ENCODE results near the gene NFATC2.

NFATC2 gene

DNA sequence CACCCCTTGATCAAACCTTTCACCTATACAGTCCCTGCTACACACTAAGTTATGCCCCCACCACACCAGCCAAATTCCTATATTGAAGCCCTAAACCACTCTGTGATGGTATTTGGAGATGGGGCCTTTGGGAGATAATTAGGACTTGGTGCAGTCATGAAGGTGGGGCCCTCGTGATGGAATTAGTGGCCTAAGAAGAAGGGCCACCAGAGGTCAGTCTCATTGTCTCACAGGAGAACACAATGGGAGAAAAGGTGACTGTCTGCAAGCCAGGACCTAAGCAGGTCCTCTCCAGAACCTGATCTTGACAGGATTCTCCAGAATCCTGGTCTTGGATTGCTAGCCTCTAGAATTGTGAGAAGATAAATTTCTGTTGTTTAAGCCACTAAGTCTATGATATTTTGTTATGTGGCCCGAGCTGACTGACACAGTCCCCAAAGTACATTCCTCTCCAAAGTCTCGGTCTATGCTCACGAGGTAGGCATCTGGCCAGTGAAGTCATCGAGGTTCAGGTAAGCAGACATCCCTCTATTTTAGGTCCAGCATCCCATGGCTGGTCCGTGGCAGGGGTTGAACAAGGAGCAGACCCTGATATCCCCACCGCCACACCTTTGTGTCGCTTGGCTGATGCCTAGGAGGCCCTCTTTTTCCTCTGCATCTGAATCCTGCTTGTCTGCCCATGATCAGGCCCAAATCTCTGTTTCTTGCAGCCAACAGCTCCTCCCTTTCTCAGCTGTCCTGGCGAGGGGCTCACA, 138.9 kb downstream of the NFATC2 start:
- TF ChIP-seq POLR2AphosphoS5 (IDR thresholded peaks at IDR 0.05; ENCODE audit: low read depth, low read length) (no peak), TAF1 (IDR thresholded peaks at IDR 0.05; ENCODE audit: borderline replicate concordance, insufficient read depth, low read length) (no peak), FOXP2 (optimal IDR thresholded peaks at IDR 0.05; ENCODE audit: borderline replicate concordance, extremely low read depth, extremely low read length, insufficient read depth) (no peak), SIN3A (IDR thresholded peaks at IDR 0.05; ENCODE audit: borderline replicate concordance, insufficient read depth, low read length) (no peak)
- TF ChIP-seq, protein P1, sequence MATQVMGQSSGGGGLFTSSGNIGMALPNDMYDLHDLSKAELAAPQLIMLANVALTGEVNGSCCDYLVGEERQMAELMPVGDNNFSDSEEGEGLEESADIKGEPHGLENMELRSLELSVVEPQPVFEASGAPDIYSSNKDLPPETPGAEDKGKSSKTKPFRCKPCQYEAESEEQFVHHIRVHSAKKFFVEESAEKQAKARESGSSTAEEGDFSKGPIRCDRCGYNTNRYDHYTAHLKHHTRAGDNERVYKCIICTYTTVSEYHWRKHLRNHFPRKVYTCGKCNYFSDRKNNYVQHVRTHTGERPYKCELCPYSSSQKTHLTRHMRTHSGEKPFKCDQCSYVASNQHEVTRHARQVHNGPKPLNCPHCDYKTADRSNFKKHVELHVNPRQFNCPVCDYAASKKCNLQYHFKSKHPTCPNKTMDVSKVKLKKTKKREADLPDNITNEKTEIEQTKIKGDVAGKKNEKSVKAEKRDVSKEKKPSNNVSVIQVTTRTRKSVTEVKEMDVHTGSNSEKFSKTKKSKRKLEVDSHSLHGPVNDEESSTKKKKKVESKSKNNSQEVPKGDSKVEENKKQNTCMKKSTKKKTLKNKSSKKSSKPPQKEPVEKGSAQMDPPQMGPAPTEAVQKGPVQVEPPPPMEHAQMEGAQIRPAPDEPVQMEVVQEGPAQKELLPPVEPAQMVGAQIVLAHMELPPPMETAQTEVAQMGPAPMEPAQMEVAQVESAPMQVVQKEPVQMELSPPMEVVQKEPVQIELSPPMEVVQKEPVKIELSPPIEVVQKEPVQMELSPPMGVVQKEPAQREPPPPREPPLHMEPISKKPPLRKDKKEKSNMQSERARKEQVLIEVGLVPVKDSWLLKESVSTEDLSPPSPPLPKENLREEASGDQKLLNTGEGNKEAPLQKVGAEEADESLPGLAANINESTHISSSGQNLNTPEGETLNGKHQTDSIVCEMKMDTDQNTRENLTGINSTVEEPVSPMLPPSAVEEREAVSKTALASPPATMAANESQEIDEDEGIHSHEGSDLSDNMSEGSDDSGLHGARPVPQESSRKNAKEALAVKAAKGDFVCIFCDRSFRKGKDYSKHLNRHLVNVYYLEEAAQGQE (IDR thresholded peaks at IDR 0.05; ENCODE audit: insufficient read depth in 1 of 2, low read depth in 2 of 2, low read length in 2 of 2) = no peak

DNA sequence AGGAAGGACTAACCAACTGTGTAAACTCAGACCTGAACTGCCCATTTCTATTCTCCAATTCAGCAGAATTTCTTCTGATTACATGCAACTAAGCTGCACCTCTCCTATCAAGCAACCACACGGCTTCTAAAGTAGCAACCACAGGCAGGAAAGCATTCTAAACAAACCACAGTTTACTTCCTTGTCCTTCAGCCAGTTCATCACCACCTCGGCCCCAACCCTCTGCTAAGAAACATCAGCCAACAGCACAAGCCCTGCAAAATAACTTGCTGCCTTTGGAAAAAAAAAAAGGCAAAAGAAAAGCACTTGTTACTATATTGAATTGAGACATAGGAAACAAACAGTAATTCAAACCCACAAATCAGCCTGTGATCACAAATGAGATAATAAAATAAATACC, 140.3 kb downstream of the NFATC2 start:
- TF ChIP-seq POLR2AphosphoS5 (IDR thresholded peaks at IDR 0.05; ENCODE audit: low read depth, low read length) (no peak), FOXP2 (optimal IDR thresholded peaks at IDR 0.05; ENCODE audit: borderline replicate concordance, extremely low read depth, extremely low read length, insufficient read depth) (no peak), TAF1 (IDR thresholded peaks at IDR 0.05; ENCODE audit: borderline replicate concordance, insufficient read depth, low read length) (no peak), SIN3A (IDR thresholded peaks at IDR 0.05; ENCODE audit: borderline replicate concordance, insufficient read depth, low read length) (no peak)
- TF ChIP-seq, protein P1 (IDR thresholded peaks at IDR 0.05; ENCODE audit: insufficient read depth in 1 of 2, low read depth in 2 of 2, low read length in 2 of 2) = no peak

DNA sequence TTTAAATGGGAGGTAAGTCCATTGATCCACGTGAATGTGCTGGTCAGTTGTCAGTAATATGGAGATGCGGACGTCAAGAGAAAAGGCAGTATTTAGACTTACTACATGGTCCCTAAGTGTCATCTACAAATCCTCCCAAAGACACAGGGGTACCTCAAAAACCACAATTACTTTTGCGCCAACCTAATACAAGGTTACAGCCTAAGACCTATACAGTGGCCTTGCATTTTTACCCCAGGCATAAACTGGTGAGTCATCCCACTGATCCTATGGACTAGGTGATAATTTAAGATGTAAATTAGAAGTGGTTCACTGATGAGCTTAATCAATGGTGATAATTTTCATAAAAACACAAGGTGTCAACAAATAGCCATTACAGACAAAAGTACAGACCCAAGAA, 141.0 kb downstream of the NFATC2 start:
- TF ChIP-seq SIN3A (IDR thresholded peaks at IDR 0.05; ENCODE audit: borderline replicate concordance, insufficient read depth, low read length) = no peak
- no peak for TF ChIP-seq TAF1 (IDR thresholded peaks at IDR 0.05; ENCODE audit: borderline replicate concordance, insufficient read depth, low read length)
- no peak for TF ChIP-seq FOXP2 (optimal IDR thresholded peaks at IDR 0.05; ENCODE audit: borderline replicate concordance, extremely low read depth, extremely low read length, insufficient read depth)
- TF ChIP-seq, protein P1 (IDR thresholded peaks at IDR 0.05; ENCODE audit: insufficient read depth in 1 of 2, low read depth in 2 of 2, low read length in 2 of 2) = no peak
- TF ChIP-seq POLR2AphosphoS5 (IDR thresholded peaks at IDR 0.05; ENCODE audit: low read depth, low read length) = no peak

DNA sequence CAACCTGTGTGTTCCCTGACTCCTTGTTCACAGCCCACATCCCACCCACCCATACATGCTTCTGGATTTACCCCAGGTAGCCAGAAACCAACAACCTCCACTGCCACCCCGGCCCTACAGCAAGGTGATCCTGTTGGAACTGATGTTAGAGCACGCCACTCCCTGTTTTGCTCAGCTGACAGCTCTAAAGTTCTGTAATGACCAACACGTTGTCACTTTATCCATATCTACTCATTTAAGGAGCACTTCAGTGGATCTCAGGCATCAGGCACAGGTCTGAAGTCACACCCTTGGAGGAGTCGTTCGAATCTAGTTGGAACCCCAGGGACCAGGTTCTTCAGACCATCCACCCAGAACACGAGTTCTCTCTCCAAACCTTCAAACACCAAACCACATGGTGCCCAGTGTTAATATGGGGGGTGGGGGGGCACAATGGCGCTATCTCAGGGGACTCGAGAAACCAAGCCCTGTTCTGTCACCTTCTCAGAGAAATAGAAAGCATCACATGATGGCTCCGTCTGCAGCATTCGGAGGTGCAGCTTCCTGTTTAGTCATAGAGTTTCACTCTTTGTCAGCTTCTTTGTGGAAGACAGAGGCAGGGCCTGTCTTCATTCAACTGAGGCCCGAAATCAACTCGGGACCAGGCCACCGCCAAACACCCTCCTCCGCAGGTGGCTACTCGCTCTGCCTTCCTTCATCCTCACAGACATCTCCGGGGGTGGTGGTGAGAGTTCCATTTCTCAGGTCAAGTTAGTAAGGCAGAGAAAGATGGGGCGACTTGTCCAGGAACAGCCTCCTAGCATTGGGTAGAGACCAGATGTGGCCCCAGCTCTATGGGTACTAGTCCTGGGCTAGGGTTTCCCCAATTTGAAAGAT, 142.2 kb downstream of the NFATC2 start:
- TF ChIP-seq, protein P1 (IDR thresholded peaks at IDR 0.05; ENCODE audit: insufficient read depth in 1 of 2, low read depth in 2 of 2, low read length in 2 of 2) = no peak
- TF ChIP-seq TAF1 (IDR thresholded peaks at IDR 0.05; ENCODE audit: borderline replicate concordance, insufficient read depth, low read length) = no peak
- TF ChIP-seq POLR2AphosphoS5 (IDR thresholded peaks at IDR 0.05; ENCODE audit: low read depth, low read length) = no peak
- TF ChIP-seq SIN3A (IDR thresholded peaks at IDR 0.05; ENCODE audit: borderline replicate concordance, insufficient read depth, low read length) = no peak
- no peak for TF ChIP-seq FOXP2 (optimal IDR thresholded peaks at IDR 0.05; ENCODE audit: borderline replicate concordance, extremely low read depth, extremely low read length, insufficient read depth)

All from PFSK-1 (cell line).